HUES48 (cell line): ENCODE results near the gene GSE1.

ENCODE experiments used
- H3K27ac ChIP-seq: one replicate; pipeline ENCODE4 v1.7.0; 2013; ENCODE audit warnings: low read depth, low read length, inconsistent platforms
- H3K27me3 ChIP-seq: 2 replicates; pipeline ENCODE4 v1.6.1; 2013; ENCODE audit warnings: mild to moderate bottlenecking, low read length; ENCODE audit not compliant: control insufficient read depth, insufficient read depth
- H3K36me3 ChIP-seq: 2 replicates; pipeline ENCODE4 v1.6.1; 2013; ENCODE audit warnings: low read length; ENCODE audit not compliant: control insufficient read depth, insufficient read depth
- H3K4me1 ChIP-seq: 2 replicates; pipeline ENCODE4 v1.6.1; 2013; ENCODE audit warnings: mild to moderate bottlenecking, low read length; ENCODE audit not compliant: control insufficient read depth, insufficient read depth
- H3K4me3 ChIP-seq: 2 replicates; pipeline ENCODE4 v1.5.1; 2013; ENCODE audit warnings: mild to moderate bottlenecking, low read depth, low read length
- H3K9ac ChIP-seq: 2 replicates; pipeline ENCODE4 v1.6.1; 2013; ENCODE audit warnings: mild to moderate bottlenecking, low read depth, low read length, moderate library complexity
- H3K9me3 ChIP-seq: 2 replicates; pipeline ENCODE4 v1.6.1; 2013; ENCODE audit warnings: low read length; ENCODE audit not compliant: control insufficient read depth, insufficient read depth

GSE1 gene

DNA sequence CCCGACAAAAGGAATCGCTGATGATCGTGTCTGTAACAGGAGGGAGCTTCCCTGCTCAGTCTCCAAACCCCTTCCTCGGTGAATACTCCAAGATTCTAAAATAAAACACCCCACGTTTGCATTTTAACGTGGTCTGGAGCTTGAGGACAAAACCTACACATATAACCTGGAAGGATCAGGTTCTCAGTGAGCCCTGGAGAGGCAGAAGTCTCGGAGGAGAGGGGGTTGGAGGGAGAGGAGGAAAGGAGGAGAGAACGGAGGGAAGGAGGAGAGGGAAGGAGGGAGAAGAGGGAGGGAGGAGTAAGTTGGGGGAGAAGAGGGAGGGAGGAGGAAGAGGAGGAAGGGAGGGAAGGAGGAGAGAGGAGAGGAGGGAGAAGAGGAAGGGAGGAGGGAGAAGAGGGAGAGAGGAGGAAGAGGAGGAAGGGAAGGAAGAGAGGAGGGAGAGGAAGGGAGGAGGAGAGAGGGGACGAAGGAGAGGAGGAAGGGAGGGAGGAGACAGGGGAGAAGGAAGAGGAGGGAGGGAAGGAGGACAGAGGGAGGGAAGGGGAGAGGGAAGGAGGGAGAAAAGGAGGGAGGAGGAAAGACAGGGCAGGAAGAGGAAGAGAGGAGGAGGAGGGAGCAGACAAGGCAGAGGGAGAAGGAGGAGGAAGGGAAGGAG lies 103.0 kb downstream of the GSE1 start:
- Histone ChIP-seq H3K9me3 (peaks cover 3% of the 10 kb centered on the region; the same call in 1 of the 2 replicates), H3K4me3 (peak overlapping the region; percentile 40; the same call in 1 of the 2 replicates), H3K27ac (peak overlapping the region; percentile 50), H3K9ac (no peak overlapping the region), H3K4me1 (peaks cover 14% of the 10 kb centered on the region), H3K27me3 (peaks cover 8% of the 10 kb centered on the region), H3K36me3 (no peaks in the 10 kb centered on the region)

DNA sequence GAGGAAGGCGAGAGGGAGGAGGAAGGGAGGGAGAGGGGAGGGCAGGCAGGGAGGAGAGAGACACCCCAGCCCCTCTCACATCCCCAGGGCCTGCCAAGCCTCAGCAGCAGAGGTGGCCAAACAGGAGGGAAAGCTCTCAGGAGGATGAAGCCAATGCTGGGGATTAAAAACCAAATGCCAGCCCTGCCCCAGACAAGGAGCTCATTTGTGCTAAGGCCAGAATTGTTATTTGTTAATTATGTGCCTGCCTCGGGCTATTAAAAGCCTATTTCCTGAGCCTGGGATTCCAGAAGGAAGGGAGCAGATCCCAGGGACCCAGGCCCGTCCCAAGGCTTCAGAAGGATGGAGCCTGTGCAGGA lies 103.5 kb downstream of the GSE1 start:
- peaks cover 14% of the 10 kb centered on the region for H3K4me1 ChIP-seq
- peaks cover 8% of the 10 kb centered on the region for H3K27me3 ChIP-seq
- peaks cover 3% of the 10 kb centered on the region; the same call in 1 of the 2 replicates for H3K9me3 ChIP-seq
- no peak overlapping the region for H3K27ac ChIP-seq
- H3K4me3 ChIP-seq = no peak overlapping the region
- H3K36me3 ChIP-seq = no peaks in the 10 kb centered on the region
- no peak overlapping the region for H3K9ac ChIP-seq

DNA sequence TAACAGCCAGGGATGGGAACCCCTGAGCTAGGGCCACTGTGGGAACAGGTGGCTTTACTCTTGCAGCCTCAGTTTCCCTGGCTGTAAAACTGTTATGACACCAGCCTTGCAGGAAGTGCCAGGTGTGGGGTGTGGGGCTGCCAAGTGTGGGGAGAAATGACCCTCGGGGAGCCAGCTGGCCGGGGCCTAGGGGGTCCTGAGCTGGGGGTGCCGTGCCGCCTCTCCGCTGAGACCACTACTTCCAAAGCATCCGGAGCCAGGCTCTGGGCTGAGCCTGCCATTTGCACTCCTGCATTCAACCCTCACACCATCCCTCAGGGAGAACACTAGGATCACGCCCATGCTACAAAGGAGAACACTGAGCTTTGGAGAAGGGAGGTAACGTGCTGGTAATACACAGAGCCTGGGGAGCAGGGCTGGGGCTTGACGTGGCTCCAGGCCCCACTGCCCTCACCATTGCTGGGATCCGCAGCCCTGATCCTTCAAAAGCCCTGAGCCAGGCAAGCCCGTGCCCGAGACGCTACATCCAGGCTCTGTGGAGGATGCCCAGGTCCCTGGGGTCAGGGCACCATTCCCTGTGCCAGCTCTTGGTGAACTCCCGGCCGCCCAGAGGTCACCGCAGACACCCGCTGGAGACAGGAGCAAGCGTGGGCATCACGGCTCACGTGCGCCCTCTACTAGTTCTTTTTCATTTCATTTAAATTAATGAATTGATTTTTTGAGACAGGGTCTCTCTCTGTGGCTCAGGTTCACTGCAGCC lies 104.5 kb downstream of the GSE1 start:
- H3K4me1 ChIP-seq = peaks cover 14% of the 10 kb centered on the region
- peaks cover 8% of the 10 kb centered on the region for H3K27me3 ChIP-seq
- H3K9me3 ChIP-seq = no peaks in the 10 kb centered on the region
- H3K4me3 ChIP-seq = no peak overlapping the region
- no peak overlapping the region for H3K27ac ChIP-seq
- no peaks in the 10 kb centered on the region for H3K36me3 ChIP-seq
- H3K9ac ChIP-seq = no peak overlapping the region

DNA sequence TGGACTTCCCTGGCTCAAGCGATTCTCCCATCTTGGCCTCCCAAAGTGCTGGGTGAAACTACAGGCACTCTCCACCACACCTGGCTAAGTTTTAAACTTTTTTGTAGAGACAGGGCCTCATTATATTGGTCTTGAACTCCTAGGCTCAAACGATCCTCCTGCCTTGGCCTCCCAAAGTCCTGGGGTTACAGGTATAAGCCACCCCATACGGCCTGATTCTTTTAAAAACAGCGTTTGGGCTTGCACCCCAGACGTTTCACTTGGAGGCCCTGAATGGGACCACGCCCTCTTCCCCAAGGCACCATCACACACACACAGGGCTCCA lies 105.0 kb downstream of the GSE1 start:
- Histone ChIP-seq H3K4me3 (no peak overlapping the region), H3K36me3 (no peaks in the 10 kb centered on the region), H3K9me3 (no peaks in the 10 kb centered on the region), H3K4me1 (peaks cover 14% of the 10 kb centered on the region), H3K9ac (no peak overlapping the region), H3K27ac (no peak overlapping the region), H3K27me3 (peaks cover 8% of the 10 kb centered on the region)

DNA sequence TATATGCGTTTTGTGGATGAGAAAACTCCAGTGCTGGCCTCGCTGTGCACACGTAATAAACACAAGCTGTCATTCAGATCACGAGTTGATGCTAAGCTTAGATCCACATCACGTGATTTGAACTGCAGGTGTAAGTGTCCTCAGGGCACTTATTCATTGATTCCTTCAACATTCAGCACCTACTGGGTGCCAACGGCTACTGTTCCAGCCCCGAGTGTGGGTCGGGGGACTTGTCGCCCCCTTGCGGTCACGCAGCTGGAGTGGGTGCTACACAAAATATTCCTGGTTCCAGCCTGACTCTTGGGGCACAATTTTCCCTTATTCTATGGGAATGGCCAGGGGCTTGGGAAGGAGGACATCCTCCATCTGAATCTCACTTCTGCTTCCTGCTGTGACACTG lies 105.6 kb downstream of the GSE1 start:
- Histone ChIP-seq H3K27me3 (peaks cover 8% of the 10 kb centered on the region), H3K4me3 (no peak overlapping the region), H3K36me3 (no peaks in the 10 kb centered on the region), H3K9ac (no peak overlapping the region), H3K9me3 (no peaks in the 10 kb centered on the region), H3K4me1 (peaks cover 14% of the 10 kb centered on the region), H3K27ac (no peak overlapping the region)

DNA sequence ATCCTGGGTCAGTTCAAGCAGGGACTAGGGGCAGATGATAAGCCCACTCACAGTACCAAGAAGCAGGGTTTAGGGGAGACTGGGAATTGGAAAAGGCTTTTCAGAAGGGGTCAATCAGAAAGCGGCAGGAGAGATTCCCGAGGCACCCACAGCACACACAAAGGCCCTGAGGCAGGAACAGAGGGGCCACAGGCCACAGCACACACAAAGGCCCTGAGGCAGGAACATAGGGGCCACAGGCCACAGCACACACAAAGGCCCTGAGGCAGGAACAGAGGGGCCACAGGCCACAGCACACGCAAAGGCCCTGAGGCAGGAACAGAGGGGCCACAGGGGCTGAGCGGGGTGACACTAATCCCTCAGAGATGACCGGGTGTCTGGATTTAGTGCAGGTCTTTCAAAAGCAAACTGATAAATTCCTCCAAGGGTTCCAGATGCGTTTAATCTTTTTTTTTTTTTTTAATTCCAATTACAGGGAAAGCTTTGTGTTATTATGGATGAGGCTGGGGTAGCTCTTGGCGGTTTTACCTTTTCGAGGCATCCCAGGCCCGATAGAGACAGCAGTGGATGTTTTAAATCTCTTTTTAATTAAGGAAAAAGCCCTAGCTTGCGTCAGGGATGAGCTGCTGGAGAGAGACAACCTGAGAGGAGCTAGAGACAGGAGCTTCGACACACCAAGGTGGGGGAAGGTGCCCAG lies 106.6 kb downstream of the GSE1 start:
- Histone ChIP-seq H3K27ac (no peak overlapping the region), H3K9me3 (no peaks in the 10 kb centered on the region), H3K36me3 (no peaks in the 10 kb centered on the region), H3K4me1 (peaks cover 14% of the 10 kb centered on the region), H3K27me3 (peaks cover 8% of the 10 kb centered on the region), H3K9ac (no peak overlapping the region), H3K4me3 (no peak overlapping the region)

DNA sequence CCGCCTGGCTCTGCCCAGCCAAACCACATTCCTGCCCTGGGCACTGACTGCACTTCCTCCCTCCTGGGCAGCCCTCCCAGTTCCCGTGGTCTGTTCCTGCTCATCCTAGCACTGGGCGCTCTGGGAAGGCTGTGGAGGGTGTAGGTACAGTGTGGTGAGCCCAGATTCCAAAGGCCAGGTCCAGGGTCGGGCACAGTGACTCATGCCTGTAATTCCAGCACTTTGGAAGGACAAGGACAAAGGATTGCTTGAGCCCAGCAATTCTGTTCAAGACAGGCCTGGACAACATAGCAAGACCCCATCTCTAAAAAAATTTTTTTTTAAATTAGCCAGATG lies 107.1 kb downstream of the GSE1 start:
- H3K4me3 ChIP-seq = no peak overlapping the region
- no peak overlapping the region for H3K9ac ChIP-seq
- H3K27ac ChIP-seq = no peak overlapping the region
- H3K36me3 ChIP-seq = no peaks in the 10 kb centered on the region
- H3K27me3 ChIP-seq = peaks cover 6% of the 10 kb centered on the region
- H3K4me1 ChIP-seq = peaks cover 12% of the 10 kb centered on the region
- H3K9me3 ChIP-seq = no peaks in the 10 kb centered on the region

DNA sequence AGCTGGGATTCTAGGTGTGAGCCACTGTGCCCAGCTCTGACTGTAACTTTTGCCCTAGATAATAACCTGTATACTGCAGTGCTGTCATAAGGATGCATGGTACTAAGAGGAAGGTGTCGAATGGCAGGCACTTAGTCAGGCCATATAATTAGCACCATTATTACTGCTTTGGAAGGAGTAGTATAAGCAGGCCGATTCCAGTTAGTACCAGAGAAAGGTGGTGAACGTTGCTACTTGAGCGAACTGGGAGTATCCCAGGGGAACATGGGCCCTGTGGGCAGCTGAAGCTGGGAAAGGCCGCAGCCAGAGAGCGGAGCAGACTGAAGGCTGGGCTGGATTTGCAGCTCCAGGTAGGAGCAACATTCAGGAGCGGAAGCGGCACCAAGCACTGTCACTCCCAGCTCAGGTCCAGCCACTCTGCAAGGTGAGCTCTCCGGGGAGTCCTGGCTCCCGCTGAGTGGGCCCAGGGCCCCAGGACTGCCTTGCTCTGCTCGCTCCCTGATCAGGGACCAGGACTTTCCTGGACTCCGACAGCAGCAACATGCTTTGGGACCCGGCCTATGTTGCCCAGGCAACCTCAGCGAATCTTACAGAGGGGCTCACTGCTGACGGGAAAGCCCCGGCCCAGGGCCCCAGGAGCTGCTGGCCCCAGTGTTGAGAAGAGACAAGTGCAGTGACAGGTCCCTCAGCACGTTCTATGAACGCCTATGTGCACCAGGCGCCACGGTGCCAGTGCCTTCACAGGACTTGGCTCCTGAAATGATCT lies 109.2 kb downstream of the GSE1 start:
- no peaks in the 10 kb centered on the region for H3K36me3 ChIP-seq
- no peaks in the 10 kb centered on the region for H3K27me3 ChIP-seq
- no peak overlapping the region for H3K27ac ChIP-seq
- no peaks in the 10 kb centered on the region for H3K9me3 ChIP-seq
- no peak overlapping the region for H3K4me3 ChIP-seq
- no peaks in the 10 kb centered on the region for H3K4me1 ChIP-seq
- no peak overlapping the region for H3K9ac ChIP-seq

DNA sequence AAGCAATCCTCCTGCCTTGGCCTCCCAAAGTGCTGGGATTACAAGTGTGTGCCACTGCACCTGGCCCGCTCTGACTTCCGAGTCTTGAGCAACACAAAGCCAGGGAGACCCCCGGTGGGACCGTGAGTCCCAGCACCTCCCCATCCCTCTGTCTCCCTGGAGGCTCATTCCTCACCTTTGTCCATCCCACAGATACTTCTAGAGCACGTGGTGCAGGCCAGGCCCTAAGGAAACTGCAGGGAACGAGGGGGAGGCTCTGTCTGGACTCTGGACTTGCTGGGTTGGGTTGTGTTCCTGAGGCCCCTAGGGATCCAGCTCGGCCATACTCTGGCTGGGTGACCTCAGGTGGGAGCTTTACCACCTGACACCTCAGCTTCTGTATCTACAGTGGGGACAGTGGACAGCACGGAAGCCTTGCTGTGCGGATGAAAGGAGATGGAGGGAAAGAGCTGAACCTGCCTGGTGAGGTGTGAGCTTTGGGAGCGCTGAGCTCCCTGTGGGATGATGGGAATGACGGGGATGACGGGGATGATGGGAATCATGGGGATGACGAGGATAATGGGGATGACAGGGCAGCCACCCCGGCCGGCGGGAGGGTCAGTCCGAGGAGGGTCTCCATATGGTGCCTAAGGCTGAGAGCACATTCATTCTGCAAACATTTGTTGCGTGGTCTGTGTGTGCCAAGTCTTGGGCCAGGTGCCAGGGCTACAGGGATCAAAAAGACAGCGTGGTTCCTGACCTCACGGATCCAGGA lies 111.2 kb downstream of the GSE1 start:
- H3K4me1 ChIP-seq = peaks cover 3% of the 10 kb centered on the region; the same call in 1 of the 2 replicates
- no peak overlapping the region for H3K27ac ChIP-seq
- H3K9me3 ChIP-seq = no peaks in the 10 kb centered on the region
- H3K36me3 ChIP-seq = no peaks in the 10 kb centered on the region
- no peak overlapping the region for H3K9ac ChIP-seq
- H3K27me3 ChIP-seq = no peaks in the 10 kb centered on the region
- H3K4me3 ChIP-seq = no peak overlapping the region

DNA sequence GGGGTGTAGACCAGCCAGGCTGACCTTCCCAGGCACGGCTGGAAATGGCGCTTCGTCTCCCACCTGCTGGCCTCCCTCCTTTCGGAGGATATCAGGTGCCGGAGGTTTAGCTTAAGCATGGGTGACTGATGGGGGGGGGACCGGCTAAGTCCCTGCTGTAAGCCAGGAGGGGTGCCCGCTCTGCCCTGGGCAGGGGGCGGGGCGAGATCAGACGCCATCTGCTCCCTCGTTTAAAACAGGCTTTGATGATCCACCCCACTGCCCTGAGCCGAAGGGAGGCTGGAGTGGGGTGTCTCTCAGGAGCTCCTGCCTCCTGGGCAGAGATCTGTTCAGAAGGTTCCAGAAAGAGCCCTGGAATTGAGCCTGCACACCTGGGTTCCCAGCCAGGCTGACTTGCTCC lies 111.8 kb downstream of the GSE1 start:
- Histone ChIP-seq H3K36me3 (no peaks in the 10 kb centered on the region), H3K4me1 (peaks cover 8% of the 10 kb centered on the region), H3K27me3 (no peaks in the 10 kb centered on the region), H3K9ac (no peak overlapping the region), H3K4me3 (no peak overlapping the region), H3K27ac (no peak overlapping the region), H3K9me3 (no peaks in the 10 kb centered on the region)
